Activated naive CD8-positive, alpha-beta T cell treated with anti-CD3 and anti-CD28 coated beads for 36 hours (primary cell): ENCODE measurements around the gene ZC3H6. TPM values are rescaled to one million over a fixed set of nuclear protein-coding genes. Genes with fewer than 3 reads are reported as not detected.
A peak's percentile ranks its signal among the peaks of the same experiment; 100 is the strongest.

ENCODE experiments used
- DNase-seq: peaks from one replicate; pipeline ENCODE4 v3.0.0; 2021
- H3K27ac Mint-ChIP-seq: one replicate; pipeline ENCODE4 v1.8.0; 2022; ENCODE audit warnings: mild to moderate bottlenecking, moderate library complexity, mixed read lengths
- H3K27me3 Mint-ChIP-seq: one replicate; pipeline ENCODE4 v1.8.0; 2022; ENCODE audit warnings: mild to moderate bottlenecking, mixed read lengths
- H3K36me3 Mint-ChIP-seq: one replicate; pipeline ENCODE4 v1.8.0; 2021; ENCODE audit warnings: mild to moderate bottlenecking, mixed read lengths
- H3K4me1 Mint-ChIP-seq: one replicate; pipeline ENCODE4 v1.8.0; 2021; ENCODE audit warnings: mixed read lengths
- H3K4me3 Mint-ChIP-seq: one replicate; pipeline ENCODE4 v1.8.0; 2022; ENCODE audit warnings: mild to moderate bottlenecking, moderate library complexity, mixed read lengths
- H3K9me3 Mint-ChIP-seq: one replicate; pipeline ENCODE4 v1.8.0; 2022; ENCODE audit warnings: mixed read lengths
- total RNA-seq, 2 experiments: library from RNA; stranded (reverse); gene quantifications; one replicate each; pipeline ENCODE4 v1.2.3, GENCODE V29; 2021

Gene ZC3H6
- total RNA-seq, 2 experiments from 2014 or later: 7.6 to 7.7 TPM

DNA sequence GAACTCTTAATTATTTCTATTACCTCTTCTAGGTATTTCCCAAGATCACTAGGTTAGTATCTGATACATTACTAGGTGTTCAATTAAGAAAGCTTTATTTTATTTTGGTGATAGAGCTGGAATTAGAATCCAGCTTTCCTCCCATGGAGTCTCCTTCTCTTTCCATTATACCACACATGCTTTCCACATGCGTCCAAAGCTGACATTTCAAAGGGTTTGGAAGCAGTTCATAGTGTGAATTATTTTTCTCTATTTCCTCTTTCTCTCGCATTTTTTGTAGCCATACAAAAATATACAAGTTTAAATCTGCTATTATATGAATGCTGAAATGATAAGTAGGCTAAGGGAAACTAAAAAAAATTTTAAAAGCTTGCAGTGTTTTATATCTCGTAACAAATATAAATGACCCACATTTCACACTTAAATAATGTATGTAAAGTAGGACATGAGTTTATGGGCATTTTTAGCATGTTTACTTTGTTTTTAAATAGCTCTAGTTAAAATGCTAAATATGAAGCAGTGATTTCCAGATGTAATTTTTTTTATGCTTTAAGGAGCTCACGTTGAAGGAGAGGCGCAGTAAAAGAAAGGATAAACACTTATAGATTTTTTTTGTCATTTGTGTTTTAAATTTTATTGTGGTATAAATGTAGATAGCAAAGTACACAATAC lies 20.1 kb downstream of the ZC3H6 start:
- Mint-ChIP-seq H3K9me3 (no peaks in the 10 kb centered on the region), H3K4me1 (peaks cover 11% of the 10 kb centered on the region), H3K27ac (no peak overlapping the region), H3K27me3 (no peaks in the 10 kb centered on the region), H3K4me3 (no peak overlapping the region), H3K36me3 (peaks cover 2% of the 10 kb centered on the region)
- no peak for DNase-seq

DNA sequence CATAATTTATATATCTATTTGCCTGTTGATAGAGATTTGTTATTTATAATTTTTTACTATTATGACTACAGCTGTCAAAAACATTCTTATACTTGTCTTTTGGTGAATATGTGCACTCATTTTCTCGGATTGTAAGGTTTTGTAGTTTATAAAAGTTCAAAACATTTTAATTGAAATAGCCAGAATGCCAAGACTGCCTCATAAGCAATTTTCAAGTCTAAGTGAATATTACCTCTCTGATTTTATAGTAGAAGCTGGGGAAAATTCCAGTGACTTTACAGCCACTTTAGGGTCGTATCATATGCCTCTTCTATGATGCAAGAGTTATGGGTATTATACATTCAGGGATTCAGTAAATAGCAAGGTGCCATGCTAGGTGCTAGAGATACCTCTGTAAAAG lies 21.0 kb downstream of the ZC3H6 start:
- no peaks in the 10 kb centered on the region for H3K9me3 Mint-ChIP-seq
- H3K4me1 Mint-ChIP-seq: peaks cover 11% of the 10 kb centered on the region
- H3K4me3 Mint-ChIP-seq: no peak overlapping the region
- H3K27me3 Mint-ChIP-seq: no peaks in the 10 kb centered on the region
- H3K36me3 Mint-ChIP-seq: peaks cover 3% of the 10 kb centered on the region
- H3K27ac Mint-ChIP-seq: no peak overlapping the region
- no peak for DNase-seq

DNA sequence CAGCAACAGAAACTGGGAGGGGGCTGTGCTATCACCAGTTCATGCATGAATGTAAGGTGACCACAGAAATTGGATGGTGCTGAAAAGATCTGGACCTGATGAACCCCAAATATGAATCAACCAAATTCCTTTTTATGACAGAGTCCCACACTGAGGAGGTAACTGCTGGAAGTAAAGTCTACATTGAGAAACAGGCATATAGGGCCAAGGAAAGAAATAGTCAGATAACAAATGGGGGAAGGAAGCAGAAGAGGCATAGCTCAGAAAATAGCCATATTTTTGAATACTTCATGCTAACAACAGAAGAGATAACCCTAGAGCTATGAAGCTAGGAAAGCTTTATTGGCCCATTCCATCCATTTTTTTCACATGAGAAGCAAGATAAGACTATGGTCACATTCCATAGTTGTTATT lies 25.8 kb downstream of the ZC3H6 start:
- H3K4me3 Mint-ChIP-seq: no peak overlapping the region
- no peaks in the 10 kb centered on the region for H3K27me3 Mint-ChIP-seq
- peaks cover 11% of the 10 kb centered on the region for H3K36me3 Mint-ChIP-seq

DNA sequence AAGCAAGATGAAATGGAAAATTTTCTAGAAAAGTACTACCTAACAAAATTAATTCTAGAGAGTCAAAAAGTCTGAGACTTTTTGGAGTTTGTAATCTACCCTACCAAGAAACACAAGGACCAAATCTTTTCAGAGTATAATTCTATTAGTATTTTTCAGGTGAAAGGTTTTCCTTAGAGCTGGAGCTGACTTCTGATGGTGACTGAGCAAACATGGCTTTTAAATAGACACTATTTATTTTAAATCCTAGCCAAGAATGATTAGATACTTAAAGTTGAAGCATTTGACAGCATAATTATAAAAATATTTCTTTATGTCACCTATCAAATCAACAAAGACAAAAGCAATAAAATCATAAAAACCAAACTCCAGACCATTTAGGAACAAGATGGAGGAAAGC lies 26.6 kb downstream of the ZC3H6 start:
- no peaks in the 10 kb centered on the region for H3K27me3 Mint-ChIP-seq
- no peak overlapping the region for H3K27ac Mint-ChIP-seq
- no peak for DNase-seq
- peaks cover 11% of the 10 kb centered on the region for H3K36me3 Mint-ChIP-seq
- H3K4me1 Mint-ChIP-seq: peaks cover 15% of the 10 kb centered on the region
- no peaks in the 10 kb centered on the region for H3K9me3 Mint-ChIP-seq
- no peak overlapping the region for H3K4me3 Mint-ChIP-seq

More for the DNA sequence above, 25.8 kb downstream of the ZC3H6 start:
- H3K9me3 Mint-ChIP-seq: no peaks in the 10 kb centered on the region
- H3K4me1 Mint-ChIP-seq: peaks cover 21% of the 10 kb centered on the region
- no peak for DNase-seq
- no peak overlapping the region for H3K27ac Mint-ChIP-seq

DNA sequence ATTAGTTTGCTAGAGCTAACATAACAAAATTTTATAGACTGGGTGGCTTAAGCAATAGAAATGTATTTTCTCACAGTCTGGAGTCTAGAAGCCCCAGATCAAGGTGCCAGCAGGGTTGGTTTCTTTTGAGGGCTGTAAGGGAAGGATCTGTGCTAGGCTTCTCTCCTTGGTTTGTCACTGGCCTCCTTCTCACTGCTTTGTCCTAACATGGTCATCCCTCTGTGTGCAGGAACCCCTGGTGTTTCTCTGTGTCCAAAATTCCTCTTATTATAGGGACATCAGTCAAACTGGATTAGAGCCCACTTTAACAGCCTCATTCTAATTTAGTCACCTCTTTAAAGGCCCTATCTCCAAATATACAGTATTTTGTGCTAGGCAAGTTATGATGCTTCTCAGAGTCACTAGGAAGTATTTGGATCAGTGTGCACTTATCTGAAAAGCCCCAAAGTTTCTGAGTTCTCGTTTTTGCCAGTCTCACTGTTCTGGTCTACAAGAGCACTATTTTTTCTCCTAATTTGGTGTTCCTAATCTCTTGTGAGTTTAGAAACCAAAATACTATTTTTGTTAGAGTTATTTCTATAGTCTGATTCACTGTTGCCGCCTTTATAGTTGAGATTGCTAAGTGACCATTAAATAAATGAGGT lies 29.0 kb downstream of the ZC3H6 start:
- no peak for DNase-seq
- Mint-ChIP-seq H3K4me1 (peaks cover 14% of the 10 kb centered on the region), H3K4me3 (no peak overlapping the region), H3K36me3 (peaks cover 11% of the 10 kb centered on the region), H3K27me3 (no peaks in the 10 kb centered on the region), H3K27ac (peak overlapping the region; percentile 61), H3K9me3 (no peaks in the 10 kb centered on the region)

DNA sequence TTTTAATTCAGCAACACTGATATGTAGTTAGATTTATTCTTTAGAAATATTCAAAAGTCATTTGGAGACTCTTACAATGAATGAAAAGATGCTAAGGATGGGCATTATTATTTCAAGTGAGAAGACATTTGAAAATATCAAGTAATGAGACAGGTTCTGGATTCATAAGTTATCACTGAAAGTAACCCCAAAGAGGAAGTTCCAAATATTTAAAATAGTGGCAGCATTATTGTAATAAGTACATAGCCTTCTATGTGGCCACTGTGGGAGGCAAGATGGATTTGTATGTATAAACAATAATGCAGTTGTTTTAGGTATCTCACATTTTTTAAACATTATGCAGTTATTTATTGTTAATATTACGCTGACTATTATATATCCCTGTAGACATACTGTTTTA lies 29.7 kb downstream of the ZC3H6 start:
- H3K27ac Mint-ChIP-seq: no peak overlapping the region
- no peaks in the 10 kb centered on the region for H3K27me3 Mint-ChIP-seq

DNA sequence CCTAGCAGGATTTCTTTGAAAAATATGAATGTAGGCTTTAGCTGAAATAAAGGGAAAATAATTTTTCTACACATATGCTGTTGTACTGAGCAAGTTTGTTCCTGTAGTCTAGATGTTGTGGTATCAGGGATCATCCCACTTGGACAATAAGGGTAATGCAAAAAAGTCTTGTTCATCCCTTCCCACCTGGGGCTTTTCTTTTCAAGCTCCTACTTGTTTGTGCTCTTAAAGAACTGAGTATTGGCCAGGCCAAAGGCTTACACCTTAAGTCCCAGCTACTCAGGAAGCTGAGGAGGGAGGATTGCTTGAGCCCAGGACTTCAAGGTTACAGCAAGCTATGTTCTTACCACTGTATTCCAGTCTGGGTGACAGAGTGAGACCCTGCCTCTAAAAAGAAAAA lies 35.5 kb downstream of the ZC3H6 start:
- Mint-ChIP-seq H3K36me3 (peaks cover 2% of the 10 kb centered on the region), H3K27ac (no peak overlapping the region), H3K27me3 (no peaks in the 10 kb centered on the region), H3K4me3 (no peak overlapping the region), H3K9me3 (no peaks in the 10 kb centered on the region), H3K4me1 (no peaks in the 10 kb centered on the region)
- DNase-seq: no peak

More for the DNA sequence above, 29.7 kb downstream of the ZC3H6 start:
- H3K4me1 Mint-ChIP-seq: peaks cover 14% of the 10 kb centered on the region
- no peaks in the 10 kb centered on the region for H3K9me3 Mint-ChIP-seq
- no peak for DNase-seq
- H3K4me3 Mint-ChIP-seq: no peak overlapping the region
- H3K36me3 Mint-ChIP-seq: peaks cover 11% of the 10 kb centered on the region

DNA sequence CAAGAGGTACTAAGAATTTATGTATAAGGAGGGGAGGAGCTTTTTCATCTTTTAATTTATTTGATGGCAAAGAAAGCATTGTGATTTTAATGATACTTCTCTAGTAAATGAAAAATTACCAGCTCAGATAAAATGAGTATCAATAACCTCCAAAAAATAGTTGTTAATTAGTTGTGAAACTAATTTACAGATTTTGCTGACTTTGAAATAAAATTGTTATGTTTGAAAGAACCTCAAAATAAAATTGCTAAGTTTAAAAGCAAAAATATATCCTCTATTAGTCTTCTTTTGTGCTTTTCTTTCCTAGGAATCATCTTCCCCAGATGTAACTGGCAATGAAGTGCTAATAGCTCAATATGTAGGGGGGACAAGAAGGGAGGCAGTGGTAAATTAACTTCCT lies 36.5 kb downstream of the ZC3H6 start:
- H3K4me3 Mint-ChIP-seq: no peak overlapping the region
- H3K4me1 Mint-ChIP-seq: no peaks in the 10 kb centered on the region
- no peak overlapping the region for H3K27ac Mint-ChIP-seq
- DNase-seq: no peak
- no peaks in the 10 kb centered on the region for H3K27me3 Mint-ChIP-seq
- H3K36me3 Mint-ChIP-seq: peaks cover 2% of the 10 kb centered on the region
- no peaks in the 10 kb centered on the region for H3K9me3 Mint-ChIP-seq

DNA sequence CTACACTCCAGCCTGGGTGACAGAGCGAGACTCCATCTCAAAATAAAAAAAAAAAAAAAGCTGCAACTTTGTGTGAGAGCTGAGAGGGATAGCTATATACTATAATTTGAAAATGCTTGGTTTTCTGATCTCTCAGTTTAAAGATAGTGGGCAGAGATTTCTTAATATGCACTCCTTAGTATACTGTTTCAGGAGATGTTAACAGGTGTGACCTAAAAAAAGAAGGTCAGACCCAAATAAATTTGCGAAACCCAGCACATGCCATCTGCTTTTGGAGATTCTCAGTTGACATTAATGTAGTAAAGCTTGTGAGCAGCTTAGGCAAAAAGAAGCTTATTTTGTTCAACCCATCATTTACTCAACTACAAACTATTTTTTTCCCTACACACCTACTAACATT lies 37.4 kb downstream of the ZC3H6 start:
- DNase-seq: no peak
- Mint-ChIP-seq H3K27me3 (no peaks in the 10 kb centered on the region), H3K36me3 (peaks cover 3% of the 10 kb centered on the region), H3K27ac (no peak overlapping the region), H3K4me1 (no peaks in the 10 kb centered on the region), H3K4me3 (no peak overlapping the region), H3K9me3 (no peaks in the 10 kb centered on the region)

DNA sequence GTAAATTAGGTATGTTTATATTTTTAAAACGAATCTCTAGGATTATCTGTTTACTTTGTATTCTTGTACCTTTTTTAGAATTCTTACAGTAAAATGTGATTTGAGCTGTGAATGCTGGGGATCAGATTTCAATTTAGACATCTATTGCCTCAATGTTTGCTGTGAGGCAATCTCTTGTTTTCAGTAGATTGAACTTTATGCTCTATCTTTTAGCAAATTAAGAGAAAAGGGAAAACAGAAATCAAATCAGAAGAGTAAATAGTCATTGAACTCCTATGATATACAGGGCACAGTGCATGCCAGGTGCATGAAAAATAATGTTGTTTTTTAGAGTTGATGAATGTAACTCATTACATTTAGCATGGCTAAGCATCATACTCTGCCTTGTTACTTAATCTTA lies 39.5 kb downstream of the ZC3H6 start:
- Mint-ChIP-seq H3K4me3 (no peak overlapping the region), H3K36me3 (peaks cover 2% of the 10 kb centered on the region), H3K27me3 (no peaks in the 10 kb centered on the region), H3K27ac (no peak overlapping the region), H3K4me1 (no peaks in the 10 kb centered on the region), H3K9me3 (no peaks in the 10 kb centered on the region)
- DNase-seq: no peak

DNA sequence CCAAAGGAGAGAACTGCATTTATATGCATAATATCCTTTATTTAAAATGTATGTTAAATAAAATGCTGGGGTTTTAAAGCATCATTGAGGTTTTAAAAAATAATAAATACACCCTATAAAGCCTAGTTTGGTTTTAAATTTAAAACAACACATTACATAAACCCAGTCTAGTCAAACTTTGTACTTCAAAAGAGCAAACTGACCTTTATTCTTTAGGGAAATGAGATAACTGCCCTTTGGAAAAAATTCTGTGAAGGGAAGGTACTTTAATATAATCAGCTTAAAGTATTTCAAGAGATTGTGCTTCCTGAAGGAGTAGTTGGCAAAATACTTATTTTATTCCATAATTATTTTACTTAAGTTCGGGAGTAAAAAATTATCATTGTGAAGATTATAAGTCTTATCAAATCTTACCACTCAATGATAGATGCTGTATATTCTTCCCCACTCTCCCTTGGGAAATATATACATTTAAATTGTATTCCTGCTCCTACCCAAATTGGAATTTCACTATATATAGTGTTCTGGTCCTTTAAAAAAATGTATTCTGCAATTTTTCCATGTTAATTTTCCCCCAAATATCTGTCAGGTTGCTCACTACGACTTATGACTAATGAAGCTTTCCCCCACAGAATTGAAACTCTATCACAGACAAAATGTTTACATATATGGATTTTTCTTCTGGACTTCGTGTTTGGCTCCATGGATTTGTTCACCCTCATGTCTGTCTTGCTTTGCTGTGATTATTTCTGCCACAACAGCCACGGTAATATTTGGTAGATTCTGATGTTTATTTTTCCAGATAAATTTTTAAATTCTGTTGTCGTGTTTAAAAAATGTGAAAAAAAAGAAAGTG lies 42.1 kb downstream of the ZC3H6 start:
- no peak overlapping the region for H3K4me3 Mint-ChIP-seq
- DNase-seq: no peak
- peaks cover 1% of the 10 kb centered on the region for H3K36me3 Mint-ChIP-seq
- no peaks in the 10 kb centered on the region for H3K9me3 Mint-ChIP-seq
- no peaks in the 10 kb centered on the region for H3K4me1 Mint-ChIP-seq
- no peaks in the 10 kb centered on the region for H3K27me3 Mint-ChIP-seq
- no peak overlapping the region for H3K27ac Mint-ChIP-seq

DNA sequence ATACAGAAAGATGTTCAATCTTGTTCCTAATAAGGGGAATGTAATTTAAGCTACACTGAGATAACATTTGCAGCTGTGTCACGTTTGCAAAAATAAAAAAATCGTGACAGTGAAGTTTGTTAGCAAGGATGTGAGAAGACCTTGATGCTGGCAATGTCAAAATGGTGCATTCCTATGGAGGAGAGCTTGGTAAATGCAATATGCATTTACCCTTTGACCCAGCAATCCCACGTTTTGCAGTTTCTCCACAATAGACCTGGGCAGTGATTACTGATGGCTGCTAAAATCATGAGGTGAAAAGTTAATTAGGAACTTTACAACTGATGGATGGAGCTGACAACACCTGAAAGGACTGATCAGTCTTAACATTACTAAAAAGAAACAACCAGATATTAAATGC lies 43.1 kb downstream of the ZC3H6 start:
- no peak overlapping the region for H3K27ac Mint-ChIP-seq
- peaks cover 1% of the 10 kb centered on the region for H3K36me3 Mint-ChIP-seq
- H3K4me3 Mint-ChIP-seq: no peak overlapping the region
- no peak for DNase-seq
- no peaks in the 10 kb centered on the region for H3K4me1 Mint-ChIP-seq
- no peaks in the 10 kb centered on the region for H3K9me3 Mint-ChIP-seq
- H3K27me3 Mint-ChIP-seq: no peaks in the 10 kb centered on the region

DNA sequence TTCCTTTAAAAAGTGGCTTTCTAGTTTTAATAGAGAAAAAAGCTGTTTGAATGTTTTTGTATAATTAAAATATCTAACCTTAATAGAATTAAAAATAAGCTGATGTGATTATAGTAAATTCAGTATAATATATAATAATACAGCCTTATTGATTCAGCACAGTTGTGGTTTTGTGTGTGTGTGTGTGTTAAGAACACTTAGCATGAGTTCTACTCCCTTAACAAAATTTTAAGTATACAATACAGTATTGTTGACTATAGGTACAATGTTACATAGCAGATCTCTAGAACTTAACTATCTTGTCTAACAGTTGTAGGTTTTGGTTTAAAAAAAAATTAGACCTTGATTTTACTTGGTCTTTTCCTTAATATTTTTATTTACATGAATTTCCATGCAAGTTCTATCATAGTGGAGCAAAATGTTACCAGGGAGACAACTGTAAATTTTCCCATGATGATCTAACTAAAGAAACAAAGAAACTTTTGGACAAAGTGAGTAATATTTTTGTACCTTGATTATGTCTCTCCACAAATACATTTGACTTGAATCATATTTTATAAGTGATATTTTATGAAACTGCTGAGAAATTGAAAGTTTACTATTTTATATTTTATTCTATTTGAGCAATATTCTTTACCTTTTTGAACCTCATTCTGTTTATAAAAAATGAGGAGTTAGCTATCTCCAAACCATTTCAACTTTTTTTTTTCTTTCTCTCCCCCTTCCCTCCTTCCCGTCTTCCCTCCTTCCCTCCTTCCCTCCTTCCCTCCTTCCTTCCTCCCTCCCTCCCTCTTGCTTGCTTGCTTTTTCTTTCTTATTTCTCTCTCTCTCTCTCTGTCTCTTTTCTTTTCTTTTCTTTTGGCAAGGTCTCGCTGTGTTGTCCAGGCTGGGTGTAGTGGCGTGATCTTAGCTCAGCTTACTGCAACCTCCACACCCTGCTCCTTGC lies 46.3 kb downstream of the ZC3H6 start:
- peaks cover 4% of the 10 kb centered on the region for H3K36me3 Mint-ChIP-seq
- H3K27me3 Mint-ChIP-seq: no peaks in the 10 kb centered on the region
- H3K4me1 Mint-ChIP-seq: no peaks in the 10 kb centered on the region
- no peak overlapping the region for H3K27ac Mint-ChIP-seq
- no peak for DNase-seq
- H3K9me3 Mint-ChIP-seq: no peaks in the 10 kb centered on the region
- H3K4me3 Mint-ChIP-seq: no peak overlapping the region

DNA sequence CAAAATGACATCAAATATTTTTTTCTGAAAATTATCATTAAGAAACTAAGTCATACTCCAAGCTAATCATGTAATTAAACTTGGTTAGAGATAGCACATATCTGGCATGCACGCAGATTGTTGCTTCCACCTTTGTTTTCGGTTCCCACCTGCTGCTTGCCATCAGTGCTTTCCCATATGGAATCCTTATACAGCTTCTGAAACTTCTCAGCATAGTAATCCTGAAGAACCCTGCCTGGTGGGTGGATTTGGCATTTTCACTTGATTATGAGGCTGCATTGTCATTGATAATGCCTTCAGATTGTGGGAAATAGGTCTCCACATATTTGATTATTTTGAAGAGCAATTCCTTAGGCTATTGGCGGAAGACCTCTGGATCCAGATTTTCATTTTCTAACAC lies 47.5 kb downstream of the ZC3H6 start:
- no peaks in the 10 kb centered on the region for H3K4me1 Mint-ChIP-seq
- H3K9me3 Mint-ChIP-seq: no peaks in the 10 kb centered on the region
- no peaks in the 10 kb centered on the region for H3K27me3 Mint-ChIP-seq
- DNase-seq: no peak
- H3K36me3 Mint-ChIP-seq: peaks cover 8% of the 10 kb centered on the region
- no peak overlapping the region for H3K27ac Mint-ChIP-seq
- H3K4me3 Mint-ChIP-seq: no peak overlapping the region
